ENCODE measurements around the gene TTC7B. TPM values are rescaled to one million over a fixed set of nuclear protein-coding genes. Genes with fewer than 3 reads are reported as not detected.

TTC7B gene
- total RNA-seq, 4 donors from 2014 or later: 31.0 to 49.7 (median 45.1) TPM

DNA sequence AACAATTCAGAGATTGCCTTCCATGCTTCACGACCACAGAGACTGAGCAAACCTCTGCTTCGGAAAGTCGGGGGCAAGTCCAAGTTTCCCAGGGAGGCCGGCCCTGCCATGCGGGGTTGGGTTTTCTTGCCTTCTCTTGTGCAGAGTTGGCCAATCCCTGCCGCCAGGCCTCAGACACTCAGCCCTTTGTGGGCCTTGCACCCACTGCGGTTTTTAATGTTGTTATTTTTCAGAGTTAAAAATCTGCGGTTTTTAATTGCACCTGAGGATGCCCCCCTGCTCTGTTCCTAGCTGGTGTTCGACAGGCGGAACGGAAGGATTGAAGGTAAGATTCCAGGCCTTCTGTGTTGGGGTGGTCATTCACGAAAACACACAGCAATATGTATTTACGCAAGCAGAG, 310.7 kb downstream of the TTC7B start:
- TF ChIP-seq, protein P1, sequence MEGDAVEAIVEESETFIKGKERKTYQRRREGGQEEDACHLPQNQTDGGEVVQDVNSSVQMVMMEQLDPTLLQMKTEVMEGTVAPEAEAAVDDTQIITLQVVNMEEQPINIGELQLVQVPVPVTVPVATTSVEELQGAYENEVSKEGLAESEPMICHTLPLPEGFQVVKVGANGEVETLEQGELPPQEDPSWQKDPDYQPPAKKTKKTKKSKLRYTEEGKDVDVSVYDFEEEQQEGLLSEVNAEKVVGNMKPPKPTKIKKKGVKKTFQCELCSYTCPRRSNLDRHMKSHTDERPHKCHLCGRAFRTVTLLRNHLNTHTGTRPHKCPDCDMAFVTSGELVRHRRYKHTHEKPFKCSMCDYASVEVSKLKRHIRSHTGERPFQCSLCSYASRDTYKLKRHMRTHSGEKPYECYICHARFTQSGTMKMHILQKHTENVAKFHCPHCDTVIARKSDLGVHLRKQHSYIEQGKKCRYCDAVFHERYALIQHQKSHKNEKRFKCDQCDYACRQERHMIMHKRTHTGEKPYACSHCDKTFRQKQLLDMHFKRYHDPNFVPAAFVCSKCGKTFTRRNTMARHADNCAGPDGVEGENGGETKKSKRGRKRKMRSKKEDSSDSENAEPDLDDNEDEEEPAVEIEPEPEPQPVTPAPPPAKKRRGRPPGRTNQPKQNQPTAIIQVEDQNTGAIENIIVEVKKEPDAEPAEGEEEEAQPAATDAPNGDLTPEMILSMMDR (IDR thresholded peaks at IDR 0.05; ENCODE audit: low read depth): no peak

DNA sequence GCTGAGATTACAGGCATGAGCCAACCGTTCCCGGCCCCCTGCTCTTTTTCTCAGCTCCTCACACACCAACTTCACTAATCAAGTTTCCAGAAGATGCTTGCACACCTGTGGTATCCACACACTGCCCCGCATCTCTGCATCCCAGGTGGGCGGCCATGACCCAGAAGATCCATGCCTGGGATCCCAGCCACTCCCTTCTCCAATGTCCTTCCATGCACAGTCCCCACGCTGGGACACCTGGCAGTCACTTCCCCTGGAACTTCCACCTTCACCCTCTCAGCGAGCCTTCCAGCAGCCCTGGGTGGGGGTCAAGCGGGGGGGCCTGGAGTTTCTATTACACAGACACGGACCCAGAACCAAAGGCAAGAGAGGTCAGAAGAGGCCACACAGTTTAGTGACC, 311.6 kb downstream of the TTC7B start:
- TF ChIP-seq, protein P1 (IDR thresholded peaks at IDR 0.05; ENCODE audit: low read depth): no peak

DNA sequence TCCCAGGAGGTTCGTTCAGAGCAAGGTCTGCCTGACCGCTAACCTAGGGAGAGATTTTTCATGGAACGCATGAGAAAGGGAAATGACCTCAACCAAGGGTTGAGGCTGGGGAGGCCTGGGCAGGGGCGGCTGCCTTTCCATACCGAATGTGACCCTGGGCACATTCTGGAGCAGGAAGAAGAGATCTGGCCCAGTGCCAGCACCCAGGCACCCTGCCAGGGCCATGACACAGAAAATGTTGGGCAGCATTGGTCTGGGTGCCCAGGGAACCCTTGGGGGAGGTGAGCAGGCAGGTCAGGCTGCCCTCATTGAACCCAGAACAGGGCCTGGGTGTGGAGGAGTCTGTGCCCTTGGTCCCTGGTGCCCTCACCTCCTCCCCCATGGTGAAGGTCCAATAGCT, 312.6 kb downstream of the TTC7B start:
- TF ChIP-seq, protein P1 (IDR thresholded peaks at IDR 0.05; ENCODE audit: low read depth): no peak

DNA sequence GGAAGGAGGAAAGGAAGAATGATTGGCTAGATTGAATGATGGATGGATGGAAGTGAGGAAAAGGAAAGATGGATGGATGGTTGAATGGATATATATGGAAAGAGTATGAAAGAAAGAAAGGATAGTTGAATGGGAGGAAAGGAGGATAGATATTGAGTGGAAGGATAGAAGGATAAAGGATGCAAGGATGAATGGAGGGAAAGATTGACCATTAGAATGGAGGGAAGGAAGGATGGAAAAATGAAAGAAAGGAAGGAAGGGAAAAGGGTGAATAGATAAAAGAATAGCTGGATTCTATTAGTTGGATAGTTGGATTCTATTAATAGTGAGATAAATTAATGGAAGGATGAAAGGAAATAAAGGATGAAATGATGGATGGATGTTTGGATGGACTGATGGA, 313.5 kb downstream of the TTC7B start:
- TF ChIP-seq, protein P1 (IDR thresholded peaks at IDR 0.05; ENCODE audit: low read depth): no peak

DNA sequence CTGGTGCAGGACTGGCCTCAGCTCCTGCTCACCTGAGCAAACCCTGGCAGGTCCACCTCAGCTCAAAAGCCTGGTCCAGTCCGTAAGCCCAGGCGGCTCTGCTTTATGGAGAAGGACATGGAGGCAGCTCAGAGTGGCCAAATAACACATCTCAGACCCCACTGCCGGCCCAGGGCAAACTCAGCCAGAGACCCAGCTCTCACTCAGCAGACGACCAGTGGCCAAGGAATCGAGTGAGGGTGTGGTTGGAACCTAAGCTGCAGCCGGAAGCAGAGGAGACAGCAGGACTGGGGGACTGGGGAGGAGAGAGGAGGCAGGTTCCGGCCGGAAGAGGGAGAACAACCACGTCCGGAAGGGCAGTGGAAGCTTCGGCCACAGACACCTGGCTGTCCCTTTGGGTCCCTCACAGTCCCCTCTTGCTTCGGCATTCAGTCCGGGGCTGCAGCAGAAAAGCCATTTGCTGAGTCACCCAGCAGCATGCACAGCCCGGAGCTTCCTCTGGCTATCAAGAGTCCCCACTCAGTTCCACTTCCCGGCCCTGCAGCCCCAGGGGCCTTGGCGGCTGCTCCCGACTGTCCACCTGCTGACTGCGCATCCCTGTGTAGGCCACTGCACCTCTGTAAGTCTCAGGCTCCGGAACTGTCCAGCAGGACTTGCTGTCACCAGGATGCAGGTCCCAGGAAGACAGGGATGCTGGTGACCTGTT, 315.4 kb downstream of the TTC7B start:
- TF ChIP-seq, protein P1 (IDR thresholded peaks at IDR 0.05; ENCODE audit: low read depth): no peak

DNA sequence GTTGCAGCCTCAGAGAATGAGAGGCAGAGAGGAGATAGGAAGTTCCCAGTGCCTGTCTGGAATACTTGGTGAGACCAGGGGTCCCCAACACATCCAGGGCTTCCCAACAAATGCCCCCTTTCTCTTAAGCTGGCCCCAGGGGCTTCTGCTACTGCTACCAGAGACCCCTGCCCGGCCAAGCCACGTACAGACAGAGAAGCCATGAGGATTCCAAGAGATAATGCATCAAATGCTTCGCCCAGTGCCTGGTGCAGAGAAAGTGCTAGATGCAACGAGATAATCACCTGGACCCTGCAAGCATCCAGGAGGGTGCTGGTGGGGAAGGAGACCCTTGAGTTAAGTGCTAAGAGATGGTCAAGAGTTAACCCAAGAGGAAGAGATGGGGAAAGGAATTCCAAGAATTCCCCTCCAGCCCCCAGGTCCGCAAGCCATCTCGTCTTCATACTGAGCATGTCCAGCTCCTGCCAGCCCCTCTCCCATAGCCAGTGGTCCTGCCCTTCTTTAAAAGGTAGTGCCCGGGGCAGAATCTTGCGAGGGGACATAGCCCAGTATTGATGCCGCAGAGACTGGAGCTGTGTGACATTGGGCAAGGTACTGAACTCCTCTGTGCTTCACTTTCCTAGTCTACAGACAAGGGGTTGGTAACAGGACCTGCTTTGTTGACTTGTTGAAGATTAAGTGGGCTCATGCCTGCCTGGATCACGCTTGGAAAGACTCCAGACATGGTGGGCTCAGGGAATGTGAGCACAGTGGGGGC, 316.1 kb downstream of the TTC7B start:
- TF ChIP-seq, protein P1 (IDR thresholded peaks at IDR 0.05; ENCODE audit: low read depth): no peak

DNA sequence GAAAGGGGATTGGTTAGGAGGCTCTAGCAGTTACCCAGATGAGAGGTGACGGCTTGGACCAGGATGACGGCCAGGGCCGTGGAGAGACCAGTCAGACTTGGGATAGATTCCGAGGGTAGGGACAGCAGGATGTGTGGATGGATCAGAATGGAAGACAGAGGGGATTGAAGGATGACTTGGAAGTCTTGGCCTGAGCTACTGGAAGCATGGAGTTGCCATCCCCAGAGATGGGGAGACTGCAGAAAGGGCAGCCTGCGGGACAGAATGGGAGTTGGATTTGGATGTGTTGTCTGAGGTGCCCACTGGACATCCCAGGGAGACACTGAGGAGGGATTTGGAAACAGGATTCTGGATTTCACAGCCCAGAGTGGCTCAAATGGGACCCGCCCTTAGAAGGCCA, 317.1 kb downstream of the TTC7B start:
- TF ChIP-seq, protein P1 (IDR thresholded peaks at IDR 0.05; ENCODE audit: low read depth): no peak

Data from subcutaneous adipose tissue (tissue), 4 donors.